ENCODE data around the gene HMGB1.

The HMGB1 gene

DNA sequence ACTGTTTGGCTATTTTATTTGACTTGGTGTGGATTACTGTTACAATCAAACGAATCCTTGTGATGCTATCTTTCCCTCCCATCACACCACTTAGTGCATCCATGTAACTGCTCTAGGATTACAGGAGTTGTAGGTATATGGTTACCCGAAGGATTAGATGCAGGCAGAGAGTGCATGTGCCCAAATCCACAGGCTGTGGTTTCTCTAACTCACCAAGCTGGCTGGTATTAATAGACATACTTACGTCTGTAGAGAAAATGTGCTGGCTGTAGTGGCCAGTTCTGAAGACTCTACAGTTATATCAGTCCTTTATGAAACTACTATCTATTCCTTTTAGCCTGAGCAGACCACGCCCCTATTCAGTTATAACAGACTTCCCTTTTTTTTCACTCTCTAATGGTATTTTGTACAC, 1.1 kb upstream of the HMGB1 start:
- Histone ChIP-seq H3K9me2 (replicated peaks; ENCODE audit: low read depth, low read length) (no peaks in the 10 kb centered on the region), H3K4me2 (ENCODE audit: low read depth, low read length, poor library complexity, severe bottlenecking) (peak overlapping the region; percentile 84), H3K4me3 (ENCODE audit: low read length, poor library complexity, severe bottlenecking) (peak overlapping the region; percentile 74), H4K20me1 (ENCODE audit: insufficient read depth, low read length, poor library complexity, severe bottlenecking) (peaks cover 22% of the 10 kb centered on the region), H3K27me3 (ENCODE audit: insufficient read depth, low read length, poor library complexity, severe bottlenecking) (peaks cover 5% of the 10 kb centered on the region), H3K79me2 (ENCODE audit: insufficient read depth, low read length) (peaks cover 48% of the 10 kb centered on the region), H2AFZ (ENCODE audit: low read length) (peak overlapping the region; percentile 66), H3K4me1 (ENCODE audit: insufficient read depth, low read length, poor library complexity, severe bottlenecking) (peaks cover 38% of the 10 kb centered on the region), H3K9me3 (ENCODE audit: insufficient read depth, low read depth, low read length) (no peaks in the 10 kb centered on the region), H3K36me3 (ENCODE audit: insufficient read depth, low read length) (peaks cover 21% of the 10 kb centered on the region), H3K9ac (ENCODE audit: low read depth, low read length, poor library complexity, severe bottlenecking) (peak overlapping the region; percentile 82), H3F3A (ENCODE audit: low read depth) (peaks cover 21% of the 10 kb centered on the region)
- TF ChIP-seq EZH2phosphoT487 (IDR thresholded peaks at IDR 0.05; ENCODE audit: borderline replicate concordance) = no peak
- TF ChIP-seq, protein P1, sequence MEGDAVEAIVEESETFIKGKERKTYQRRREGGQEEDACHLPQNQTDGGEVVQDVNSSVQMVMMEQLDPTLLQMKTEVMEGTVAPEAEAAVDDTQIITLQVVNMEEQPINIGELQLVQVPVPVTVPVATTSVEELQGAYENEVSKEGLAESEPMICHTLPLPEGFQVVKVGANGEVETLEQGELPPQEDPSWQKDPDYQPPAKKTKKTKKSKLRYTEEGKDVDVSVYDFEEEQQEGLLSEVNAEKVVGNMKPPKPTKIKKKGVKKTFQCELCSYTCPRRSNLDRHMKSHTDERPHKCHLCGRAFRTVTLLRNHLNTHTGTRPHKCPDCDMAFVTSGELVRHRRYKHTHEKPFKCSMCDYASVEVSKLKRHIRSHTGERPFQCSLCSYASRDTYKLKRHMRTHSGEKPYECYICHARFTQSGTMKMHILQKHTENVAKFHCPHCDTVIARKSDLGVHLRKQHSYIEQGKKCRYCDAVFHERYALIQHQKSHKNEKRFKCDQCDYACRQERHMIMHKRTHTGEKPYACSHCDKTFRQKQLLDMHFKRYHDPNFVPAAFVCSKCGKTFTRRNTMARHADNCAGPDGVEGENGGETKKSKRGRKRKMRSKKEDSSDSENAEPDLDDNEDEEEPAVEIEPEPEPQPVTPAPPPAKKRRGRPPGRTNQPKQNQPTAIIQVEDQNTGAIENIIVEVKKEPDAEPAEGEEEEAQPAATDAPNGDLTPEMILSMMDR (conservative IDR thresholded peaks at IDR 0.05; ENCODE audit: low read length) = no peak

GRCh38 chr13:30466358-30466714, 600 bp upstream of the HMGB1 start:
- Histone ChIP-seq H3K4me3 (ENCODE audit: low read length, poor library complexity, severe bottlenecking) (peak overlapping the region; percentile 74), H3K79me2 (ENCODE audit: insufficient read depth, low read length) (peaks cover 53% of the 10 kb centered on the region), H4K20me1 (ENCODE audit: insufficient read depth, low read length, poor library complexity, severe bottlenecking) (peaks cover 27% of the 10 kb centered on the region), H3K36me3 (ENCODE audit: insufficient read depth, low read length) (peaks cover 27% of the 10 kb centered on the region), H3F3A (ENCODE audit: low read depth) (peaks cover 21% of the 10 kb centered on the region), H3K9me3 (ENCODE audit: insufficient read depth, low read depth, low read length) (no peaks in the 10 kb centered on the region), H2AFZ (ENCODE audit: low read length) (peak overlapping the region; percentile 66; the same call in 1 of the 2 replicates), H3K9me2 (replicated peaks; ENCODE audit: low read depth, low read length) (no peaks in the 10 kb centered on the region), H3K4me1 (ENCODE audit: insufficient read depth, low read length, poor library complexity, severe bottlenecking) (peaks cover 40% of the 10 kb centered on the region), H3K27me3 (ENCODE audit: insufficient read depth, low read length, poor library complexity, severe bottlenecking) (peaks cover 5% of the 10 kb centered on the region), H3K4me2 (ENCODE audit: low read depth, low read length, poor library complexity, severe bottlenecking) (peak overlapping the region; percentile 84), H3K9ac (ENCODE audit: low read depth, low read length, poor library complexity, severe bottlenecking) (peak overlapping the region; percentile 82)
- TF ChIP-seq EZH2phosphoT487 (IDR thresholded peaks at IDR 0.05; ENCODE audit: borderline replicate concordance) = no peak
- TF ChIP-seq, protein P1 (conservative IDR thresholded peaks at IDR 0.05; ENCODE audit: low read length) = no peak

GRCh38 chr13:30465343-30465592, 468 bp downstream of the HMGB1 start:
- Histone ChIP-seq H2AFZ (ENCODE audit: low read length) (no peak overlapping the region), H3K9ac (ENCODE audit: low read depth, low read length, poor library complexity, severe bottlenecking) (peak overlapping the region; percentile 82), H3K9me2 (replicated peaks; ENCODE audit: low read depth, low read length) (no peaks in the 10 kb centered on the region), H3K36me3 (ENCODE audit: insufficient read depth, low read length) (peaks cover 28% of the 10 kb centered on the region), H3K4me2 (ENCODE audit: low read depth, low read length, poor library complexity, severe bottlenecking) (no peak overlapping the region), H3K79me2 (ENCODE audit: insufficient read depth, low read length) (peaks cover 55% of the 10 kb centered on the region), H3K27me3 (ENCODE audit: insufficient read depth, low read length, poor library complexity, severe bottlenecking) (peaks cover 5% of the 10 kb centered on the region), H3K9me3 (ENCODE audit: insufficient read depth, low read depth, low read length) (no peaks in the 10 kb centered on the region), H3K4me3 (ENCODE audit: low read length, poor library complexity, severe bottlenecking) (peak overlapping the region; percentile 74), H4K20me1 (ENCODE audit: insufficient read depth, low read length, poor library complexity, severe bottlenecking) (peaks cover 28% of the 10 kb centered on the region), H3F3A (ENCODE audit: low read depth) (peaks cover 21% of the 10 kb centered on the region), H3K4me1 (ENCODE audit: insufficient read depth, low read length, poor library complexity, severe bottlenecking) (peaks cover 42% of the 10 kb centered on the region)
- TF ChIP-seq, protein P1 (conservative IDR thresholded peaks at IDR 0.05; ENCODE audit: low read length) = no peak
- no peak for TF ChIP-seq EZH2phosphoT487 (IDR thresholded peaks at IDR 0.05; ENCODE audit: borderline replicate concordance)
